Measurements from ENCODE around the gene MYPOP. TPM values are rescaled to one million over a fixed set of nuclear protein-coding genes. Genes with fewer than 3 reads are reported as not detected.

The MYPOP gene
- total and polyA plus RNA-seq, 2 of the 13 experiments (the other 11 are each of a cell fraction or from before 2014, with no cell fraction given), result 2.3 to 2.7 TPM

GRCh38 chr19:45886427-45887199, 15.8 kb downstream of the MYPOP start (continued):
- no peak for TF ChIP-seq IKZF1 (IDR thresholded peaks at IDR 0.05)
- no peak for TF ChIP-seq JDP2 (CRISPR knock-in tag; IDR thresholded peaks at IDR 0.05; ENCODE audit: borderline replicate concordance)
- no peak for TF ChIP-seq NFATC3 (CRISPR knock-in tag; IDR thresholded peaks at IDR 0.05)
- TF ChIP-seq TAF15 (IDR thresholded peaks at IDR 0.05; ENCODE audit: low read depth, low read length, poor library complexity, severe bottlenecking), result no peak
- TF ChIP-seq ATF2 (CRISPR knock-in tag; IDR thresholded peaks at IDR 0.05), result peak; percentile 60; the same call in 1 of the 2 replicates
- TF ChIP-seq RAD21 (CRISPR knock-in tag; IDR thresholded peaks at IDR 0.05), result no peak
- TF ChIP-seq KDM3A (CRISPR knock-in tag; IDR thresholded peaks at IDR 0.05; ENCODE audit: low read depth), result no peak
- TF ChIP-seq ZNF3 (CRISPR knock-in tag; IDR thresholded peaks at IDR 0.05), result no peak; the same call in 1 of the 2 replicates
- no peak for TF ChIP-seq SOX13 (IDR thresholded peaks at IDR 0.05)
- no peak for TF ChIP-seq SOX13 (CRISPR knock-in tag; conservative IDR thresholded peaks at IDR 0.05 in 1 of 2, IDR thresholded peaks at IDR 0.05 in 1 of 2)
- TF ChIP-seq ZNF546 (CRISPR knock-in tag; conservative IDR thresholded peaks at IDR 0.05), result no peak
- no peak for TF ChIP-seq HOXA9 (CRISPR knock-in tag; IDR thresholded peaks at IDR 0.05; ENCODE audit: borderline replicate concordance)
- peak; percentile 88 for TF ChIP-seq ZNF564 (CRISPR knock-in tag; IDR thresholded peaks at IDR 0.05)
- TF ChIP-seq, protein P1, sequence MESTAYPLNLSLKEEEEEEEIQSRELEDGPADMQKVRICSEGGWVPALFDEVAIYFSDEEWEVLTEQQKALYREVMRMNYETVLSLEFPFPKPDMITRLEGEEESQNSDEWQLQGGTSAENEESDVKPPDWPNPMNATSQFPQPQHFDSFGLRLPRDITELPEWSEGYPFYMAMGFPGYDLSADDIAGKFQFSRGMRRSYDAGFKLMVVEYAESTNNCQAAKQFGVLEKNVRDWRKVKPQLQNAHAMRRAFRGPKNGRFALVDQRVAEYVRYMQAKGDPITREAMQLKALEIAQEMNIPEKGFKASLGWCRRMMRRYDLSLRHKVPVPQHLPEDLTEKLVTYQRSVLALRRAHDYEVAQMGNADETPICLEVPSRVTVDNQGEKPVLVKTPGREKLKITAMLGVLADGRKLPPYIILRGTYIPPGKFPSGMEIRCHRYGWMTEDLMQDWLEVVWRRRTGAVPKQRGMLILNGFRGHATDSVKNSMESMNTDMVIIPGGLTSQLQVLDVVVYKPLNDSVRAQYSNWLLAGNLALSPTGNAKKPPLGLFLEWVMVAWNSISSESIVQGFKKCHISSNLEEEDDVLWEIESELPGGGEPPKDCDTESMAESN (CRISPR knock-in tag; conservative IDR thresholded peaks at IDR 0.05), result 0 out of 2 replicates have a peak, but pooled peaks have one; percentile 10
- no peak for TF ChIP-seq ZNF558 (CRISPR knock-in tag; IDR thresholded peaks at IDR 0.05; ENCODE audit: borderline replicate concordance)
- peak; percentile 95 for TF ChIP-seq ZFX (CRISPR knock-in tag; IDR thresholded peaks at IDR 0.05; ENCODE audit: low read depth)
- no peak for TF ChIP-seq ZNF446 (CRISPR knock-in tag; IDR thresholded peaks at IDR 0.05)
- TF ChIP-seq, protein P2, sequence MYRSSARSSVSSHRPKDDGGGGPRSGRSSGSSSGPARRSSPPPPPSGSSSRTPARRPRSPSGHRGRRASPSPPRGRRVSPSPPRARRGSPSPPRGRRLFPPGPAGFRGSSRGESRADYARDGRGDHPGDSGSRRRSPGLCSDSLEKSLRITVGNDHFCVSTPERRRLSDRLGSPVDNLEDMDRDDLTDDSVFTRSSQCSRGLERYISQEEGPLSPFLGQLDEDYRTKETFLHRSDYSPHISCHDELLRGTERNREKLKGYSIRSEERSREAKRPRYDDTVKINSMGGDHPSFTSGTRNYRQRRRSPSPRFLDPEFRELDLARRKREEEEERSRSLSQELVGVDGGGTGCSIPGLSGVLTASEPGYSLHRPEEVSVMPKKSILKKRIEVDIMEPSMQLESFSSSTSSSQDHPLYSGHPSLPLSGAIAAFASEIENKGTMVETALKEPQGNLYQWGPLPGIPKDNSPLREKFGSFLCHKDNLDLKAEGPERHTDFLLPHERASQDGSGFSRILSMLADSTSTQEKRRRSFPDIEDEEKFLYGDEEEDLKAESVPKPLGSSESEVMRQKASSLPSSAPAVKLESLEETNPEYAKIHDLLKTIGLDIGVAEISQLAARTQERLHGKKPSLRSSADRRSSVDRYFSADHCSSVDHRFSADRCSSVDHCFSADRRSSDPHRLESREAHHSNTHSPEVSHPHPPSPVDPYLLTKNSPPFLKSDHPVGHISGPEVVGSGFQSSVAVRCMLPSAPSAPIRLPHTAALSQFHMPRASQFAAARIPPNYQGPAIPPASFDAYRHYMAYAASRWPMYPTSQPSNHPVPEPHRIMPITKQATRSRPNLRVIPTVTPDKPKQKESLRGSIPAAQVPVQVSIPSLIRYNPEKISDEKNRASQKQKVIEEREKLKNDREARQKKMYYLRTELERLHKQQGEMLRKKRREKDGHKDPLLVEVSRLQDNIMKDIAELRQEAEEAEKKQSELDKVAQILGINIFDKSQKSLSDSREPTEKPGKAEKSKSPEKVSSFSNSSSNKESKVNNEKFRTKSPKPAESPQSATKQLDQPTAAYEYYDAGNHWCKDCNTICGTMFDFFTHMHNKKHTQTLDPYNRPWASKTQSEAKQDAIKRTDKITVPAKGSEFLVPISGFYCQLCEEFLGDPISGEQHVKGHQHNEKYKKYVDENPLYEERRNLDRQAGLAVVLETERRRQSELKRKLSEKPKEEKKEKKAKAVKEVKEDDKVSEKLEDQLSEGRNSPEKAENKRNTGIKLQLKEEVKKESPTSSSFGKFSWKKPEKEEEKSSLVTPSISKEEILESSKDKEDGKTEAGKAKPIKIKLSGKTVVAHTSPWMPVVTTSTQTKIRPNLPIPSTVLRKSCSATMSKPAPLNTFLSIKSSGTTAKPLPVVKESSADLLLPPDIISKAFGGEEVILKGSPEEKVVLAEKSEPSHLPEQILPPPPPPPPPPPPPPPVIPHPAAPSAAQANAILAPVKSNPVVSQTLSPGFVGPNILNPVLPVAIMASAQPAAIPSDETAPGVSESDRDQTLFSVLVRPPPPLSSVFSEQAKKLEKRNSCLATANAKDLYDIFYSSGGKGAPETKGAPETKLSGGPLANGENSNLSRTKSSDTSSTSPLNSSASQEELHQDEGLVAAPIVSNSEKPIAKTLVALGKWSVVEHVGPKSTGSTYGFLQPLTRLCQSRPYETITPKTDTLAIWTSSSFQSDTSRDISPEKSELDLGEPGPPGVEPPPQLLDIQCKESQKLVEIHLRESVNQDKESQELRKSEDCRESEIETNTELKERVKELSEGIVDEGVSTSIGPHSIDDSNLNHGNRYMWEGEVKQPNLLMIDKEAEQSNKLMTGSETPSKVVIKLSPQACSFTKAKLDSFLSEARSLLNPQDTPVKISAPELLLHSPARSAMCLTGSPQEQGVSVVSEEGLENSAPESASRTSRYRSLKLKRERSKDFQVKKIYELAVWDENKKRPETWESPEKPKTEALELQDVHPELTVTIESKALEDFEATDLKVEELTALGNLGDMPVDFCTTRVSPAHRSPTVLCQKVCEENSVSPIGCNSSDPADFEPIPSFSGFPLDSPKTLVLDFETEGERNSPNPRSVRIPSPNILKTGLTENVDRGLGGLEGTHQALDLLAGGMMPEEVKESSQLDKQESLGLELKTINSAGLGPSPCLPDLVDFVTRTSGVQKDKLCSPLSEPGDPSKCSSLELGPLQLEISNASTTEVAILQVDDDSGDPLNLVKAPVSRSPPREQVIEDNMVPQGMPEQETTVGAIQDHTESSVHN (CRISPR knock-in tag; IDR thresholded peaks at IDR 0.05), result no peak
- no peak; the same call in 1 of the 2 replicates for TF ChIP-seq HOXA5 (CRISPR knock-in tag; IDR thresholded peaks at IDR 0.05)
